HG02938 (cell line): ENCODE results near the gene TLK1.
"Not testable (repeated sequence)": the region's sequence is repeated elsewhere in the genome, so short reads cannot be mapped to it uniquely, and the experiment has no call there.

Source experiments
- ATAC-seq: cut with Tn5 transposase; IDR thresholded peaks from one replicate; pipeline ENCODE4 v1.9.1; 2021; ENCODE audit warnings: mild to moderate bottlenecking, moderate library complexity; ENCODE audit not compliant: unreplicated experiment

The TLK1 gene

DNA sequence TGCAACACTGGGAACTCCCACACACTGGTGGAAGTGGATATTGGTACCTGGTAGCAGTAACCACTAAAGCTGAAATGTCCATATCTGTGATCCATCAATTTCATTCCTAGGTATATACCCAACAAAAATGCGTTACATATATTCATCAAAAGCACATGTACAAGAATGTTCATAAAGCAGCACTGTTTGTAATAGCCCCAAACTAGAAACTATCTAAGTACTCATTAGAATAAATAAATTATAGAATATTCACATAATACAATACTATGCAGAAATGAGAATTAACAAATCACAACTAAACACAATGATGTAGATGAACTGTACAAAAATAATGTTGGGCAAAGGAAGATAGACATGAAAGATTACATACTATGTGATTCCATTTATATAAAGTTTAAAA, 11.1 kb upstream of the TLK1 start:
- ATAC-seq, result no peak

DNA sequence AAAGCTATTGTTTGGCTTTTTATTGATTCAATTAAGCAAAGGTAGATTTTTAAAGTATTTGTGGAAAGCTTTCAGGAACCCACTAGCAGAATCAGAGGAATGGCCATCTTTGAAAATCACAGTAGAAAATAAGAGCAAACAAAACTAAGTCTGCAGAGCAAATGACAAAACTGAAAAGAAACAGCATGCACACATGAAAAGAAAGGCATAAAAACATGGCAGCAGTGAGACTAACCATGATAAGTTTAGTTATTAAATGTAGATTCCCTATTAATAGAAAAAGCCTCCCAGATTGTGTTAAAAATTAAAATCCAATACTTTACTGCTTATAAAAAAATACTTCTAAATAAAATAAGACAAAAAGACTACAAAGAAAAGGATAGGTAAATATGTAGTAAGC, 9.1 kb upstream of the TLK1 start:
- ATAC-seq, result no peak

DNA sequence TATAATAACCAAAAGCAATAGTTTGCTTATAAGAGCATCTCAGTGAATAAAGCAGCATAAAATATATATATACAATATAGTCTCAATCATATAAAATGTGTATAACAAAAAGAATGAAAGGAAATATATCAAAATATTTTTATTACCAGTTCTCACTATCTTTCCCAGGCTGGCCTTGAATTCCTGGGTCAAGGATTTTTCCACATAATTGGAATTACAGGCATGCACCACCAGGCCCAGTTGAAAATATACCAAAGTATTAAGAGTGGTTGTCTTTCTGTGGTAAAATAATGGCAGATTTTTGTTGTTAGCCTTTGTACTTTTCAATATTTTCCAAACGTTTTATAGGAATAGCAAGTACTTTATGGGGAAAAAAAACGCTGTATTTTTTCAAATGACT, 8.6 kb upstream of the TLK1 start:
- no peak for ATAC-seq

DNA sequence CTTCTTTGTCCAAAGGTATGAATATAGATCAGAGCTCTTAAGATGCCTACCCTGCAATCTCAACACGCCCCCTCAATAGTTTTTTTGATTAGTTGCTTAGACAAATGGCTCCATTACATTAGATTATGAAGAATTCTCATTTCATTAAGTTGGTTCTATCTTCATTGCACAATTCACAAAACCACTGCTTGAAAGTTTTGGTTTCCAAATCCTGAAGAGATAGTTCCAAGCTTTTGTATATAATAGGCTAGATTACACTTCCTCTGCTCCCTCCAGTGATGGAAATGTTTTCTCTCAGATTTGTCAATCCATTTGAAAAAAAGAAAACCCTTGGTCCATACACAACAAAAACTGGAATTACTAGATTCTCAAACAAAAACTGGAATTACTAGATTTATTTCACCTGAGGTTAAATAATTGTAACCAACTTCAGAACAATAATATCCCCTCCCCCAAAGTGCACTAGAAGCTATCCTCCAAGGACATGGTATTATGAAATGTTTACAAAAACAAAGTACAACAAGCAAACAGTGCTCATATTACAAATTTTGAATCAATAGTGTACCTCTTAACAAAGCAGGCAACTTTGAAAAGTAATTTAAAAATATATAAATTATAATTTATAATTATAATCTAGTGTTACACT, 6.8 kb upstream of the TLK1 start:
- ATAC-seq, result no peak

DNA sequence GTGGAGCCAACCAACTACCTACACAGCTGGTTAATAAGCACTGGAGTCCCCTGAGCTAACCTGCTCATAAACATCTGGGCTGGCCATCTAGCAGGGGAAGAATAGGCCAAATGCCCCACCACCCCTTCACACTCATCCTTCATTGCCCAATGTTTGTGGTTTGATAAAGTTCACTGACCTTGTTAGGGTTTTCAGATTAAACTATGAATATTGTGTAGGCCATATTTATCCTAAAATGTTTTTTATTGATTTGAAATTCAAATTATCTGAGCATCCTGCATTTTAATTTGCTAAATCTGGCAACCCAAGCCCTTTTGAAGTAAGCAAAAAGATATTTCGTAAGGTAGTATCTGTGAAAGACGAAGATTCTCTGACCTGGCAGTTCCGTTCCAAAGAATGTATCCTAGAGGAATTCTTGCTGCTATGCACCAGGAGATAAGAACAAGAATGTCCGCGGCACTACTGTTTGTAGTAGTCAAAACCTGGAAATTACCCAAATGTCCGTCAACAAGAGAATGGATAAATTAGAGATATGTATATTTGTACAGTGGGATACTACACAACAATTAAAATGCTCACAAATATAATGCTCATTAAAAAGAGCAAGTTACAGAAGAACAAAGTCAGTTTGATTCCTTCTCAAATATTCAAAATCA, 5.8 kb upstream of the TLK1 start:
- ATAC-seq, result no peak

DNA sequence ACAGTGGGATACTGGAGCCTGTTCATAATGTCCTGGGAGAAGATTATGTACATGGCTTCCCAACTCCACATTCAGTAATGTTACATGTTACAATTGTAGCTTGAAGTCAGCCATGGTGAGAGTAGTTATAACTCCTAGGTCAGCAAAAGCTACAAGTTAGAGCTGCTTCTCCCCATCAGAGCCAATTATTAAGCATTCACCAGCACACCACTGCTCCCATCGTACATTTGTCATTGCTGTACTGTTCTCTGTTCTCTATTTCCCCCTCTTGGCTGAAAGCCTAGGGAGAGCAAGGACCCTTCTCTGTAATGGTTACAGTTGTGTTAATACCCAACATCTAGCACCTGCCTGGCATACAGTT, 5.3 kb upstream of the TLK1 start:
- no peak for ATAC-seq

DNA sequence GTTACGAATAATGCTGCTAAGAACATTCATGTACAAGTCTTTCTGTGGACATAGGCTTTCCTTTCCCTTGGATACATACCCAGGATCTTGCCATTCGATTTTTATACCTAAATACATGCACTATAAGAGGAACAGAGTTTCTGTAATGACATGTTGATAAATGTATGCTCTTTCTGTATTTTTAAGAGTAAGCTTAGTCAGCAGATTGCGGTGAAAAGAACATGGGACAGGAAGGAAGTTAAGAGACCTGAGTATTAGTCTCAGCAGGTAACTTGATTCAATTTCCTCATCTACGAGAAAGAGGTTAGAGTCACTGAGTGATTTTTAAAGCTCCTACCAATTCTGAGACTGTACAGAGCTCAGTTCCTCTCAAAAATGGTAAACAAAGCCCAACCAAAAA, 2.6 kb upstream of the TLK1 start:
- ATAC-seq, result no peak

DNA sequence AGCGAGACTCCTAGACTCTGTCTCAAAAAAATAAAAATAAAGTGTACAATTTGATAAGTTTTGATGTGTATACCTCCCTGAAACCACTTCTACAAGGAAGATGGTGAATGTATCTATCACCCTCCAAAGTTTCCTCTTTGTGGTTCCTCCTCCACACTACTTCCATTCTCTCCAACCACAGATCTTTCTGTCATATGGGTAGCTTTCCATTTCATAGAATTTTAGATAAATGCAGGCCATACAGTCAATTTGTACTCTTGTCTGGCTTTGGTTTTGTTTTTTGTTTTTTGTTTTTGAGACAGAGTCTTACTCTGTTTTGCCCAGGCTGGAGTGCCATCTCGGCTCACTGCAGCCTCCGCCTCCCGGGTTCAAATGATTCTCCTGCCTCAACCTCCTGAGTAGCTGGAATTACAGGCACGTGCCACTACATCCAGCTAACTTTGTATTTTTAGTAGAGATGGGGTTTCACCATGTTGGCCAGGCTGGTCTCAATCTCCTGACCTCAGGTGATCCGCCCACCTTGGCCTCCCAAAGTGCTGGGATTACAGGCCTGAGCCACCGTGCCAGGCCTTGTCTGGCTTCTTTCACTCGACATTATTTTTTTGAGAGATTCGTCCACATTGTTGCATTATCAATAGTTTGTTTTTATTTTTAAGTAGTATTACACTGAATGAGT, 2.0 kb upstream of the TLK1 start:
- not testable (repeated sequence) for ATAC-seq

DNA sequence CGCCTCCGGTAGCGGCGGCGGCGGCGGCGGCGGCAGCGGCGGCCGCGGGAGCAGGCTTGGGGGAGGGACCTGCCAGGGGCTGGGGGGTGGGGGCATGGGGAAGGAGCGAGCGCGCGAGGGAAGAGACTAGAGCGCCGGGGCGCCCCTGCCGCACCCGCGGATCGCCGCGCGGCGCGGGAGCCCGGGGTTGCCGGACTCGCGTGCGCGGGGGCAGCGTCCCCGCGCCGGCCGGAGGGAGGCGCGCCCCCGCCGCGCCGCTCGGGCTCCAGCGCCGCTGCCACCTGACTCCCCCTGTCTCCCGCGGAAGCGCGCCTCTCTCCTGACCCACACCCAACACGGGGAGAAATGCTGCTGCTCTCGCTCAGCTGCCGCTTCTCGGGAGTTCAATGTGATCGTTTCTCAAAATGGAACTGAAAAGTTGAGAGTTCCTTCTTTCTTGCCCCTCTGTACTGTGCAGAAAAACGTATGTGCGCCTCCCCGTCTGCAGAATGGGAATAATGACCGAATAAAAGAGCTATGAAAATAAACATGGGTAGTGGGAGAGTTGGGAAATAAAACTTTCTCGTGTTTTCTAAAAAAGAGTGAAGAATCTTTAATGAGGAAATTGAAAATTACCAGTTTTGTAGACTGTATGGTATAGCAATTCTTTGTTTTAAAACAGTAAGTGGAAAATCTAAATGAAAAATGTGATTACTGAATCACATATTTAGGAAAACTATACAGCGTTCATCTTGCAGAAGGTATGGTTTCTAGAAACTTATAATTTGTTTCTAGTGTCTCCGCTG, 455 bp upstream of the TLK1 start:
- peak; percentile 47 for ATAC-seq

DNA sequence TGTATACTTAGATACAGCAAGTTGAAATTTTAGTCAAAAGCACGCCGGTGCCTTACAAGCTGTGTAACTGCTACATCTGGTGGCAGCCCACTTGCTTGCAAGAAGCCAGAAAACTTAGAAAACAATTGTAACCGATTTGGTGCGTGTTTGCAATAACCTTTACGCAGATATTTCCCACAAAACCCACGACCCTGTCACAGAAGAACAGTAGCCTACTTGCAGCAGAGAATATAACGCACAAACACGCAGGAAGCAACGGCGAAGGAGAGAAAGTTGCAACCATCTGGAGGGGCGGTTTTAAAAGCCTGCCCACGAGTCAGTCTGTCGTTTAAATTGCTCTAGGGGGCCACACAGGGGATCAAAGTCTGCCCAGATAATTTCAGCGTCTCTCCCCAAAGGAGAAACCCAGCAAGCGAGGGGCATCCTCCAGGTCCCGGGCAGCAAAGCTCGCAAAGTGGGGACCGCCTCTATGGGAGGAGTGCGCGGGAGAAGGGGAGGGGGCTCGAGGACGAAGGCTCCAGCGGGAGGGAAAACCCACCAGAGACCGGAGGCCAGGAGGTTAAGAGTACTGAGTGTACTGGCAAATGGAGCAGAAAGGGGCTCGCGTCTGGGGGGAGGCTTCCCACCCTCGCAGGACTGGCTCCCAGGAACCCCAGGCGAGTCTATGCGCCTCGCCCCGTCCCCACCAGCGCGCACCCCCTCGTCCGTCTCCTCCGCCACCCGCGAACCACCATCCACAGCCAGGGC, 1.1 kb downstream of the TLK1 start:
- peak; percentile 15 for ATAC-seq

DNA sequence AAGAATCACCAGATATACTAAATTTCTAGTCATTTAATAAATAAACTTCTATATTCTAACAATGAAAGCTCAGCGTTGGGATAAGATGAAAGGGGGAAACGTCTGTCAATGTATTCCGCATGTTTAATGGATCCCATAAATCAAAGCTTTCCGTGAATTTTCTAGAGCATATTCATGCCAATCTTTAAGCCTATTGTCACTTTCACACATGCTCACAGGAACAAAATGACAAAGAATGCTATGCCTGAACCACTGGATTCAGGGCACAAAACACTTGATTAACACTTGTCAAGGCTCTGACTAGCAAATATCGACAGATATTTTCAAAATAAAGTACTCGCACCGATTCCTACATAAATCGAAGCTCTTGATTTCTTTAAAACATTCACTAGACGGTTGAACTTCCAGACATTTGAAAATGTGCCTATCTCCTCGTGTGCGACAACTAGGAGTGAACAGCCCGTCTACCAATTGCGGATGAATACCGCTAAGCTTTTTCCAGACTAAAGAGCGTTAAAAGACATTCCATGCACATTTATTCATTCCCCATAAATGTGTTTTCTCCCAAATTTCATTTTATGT, 1.8 kb downstream of the TLK1 start:
- no peak for ATAC-seq

DNA sequence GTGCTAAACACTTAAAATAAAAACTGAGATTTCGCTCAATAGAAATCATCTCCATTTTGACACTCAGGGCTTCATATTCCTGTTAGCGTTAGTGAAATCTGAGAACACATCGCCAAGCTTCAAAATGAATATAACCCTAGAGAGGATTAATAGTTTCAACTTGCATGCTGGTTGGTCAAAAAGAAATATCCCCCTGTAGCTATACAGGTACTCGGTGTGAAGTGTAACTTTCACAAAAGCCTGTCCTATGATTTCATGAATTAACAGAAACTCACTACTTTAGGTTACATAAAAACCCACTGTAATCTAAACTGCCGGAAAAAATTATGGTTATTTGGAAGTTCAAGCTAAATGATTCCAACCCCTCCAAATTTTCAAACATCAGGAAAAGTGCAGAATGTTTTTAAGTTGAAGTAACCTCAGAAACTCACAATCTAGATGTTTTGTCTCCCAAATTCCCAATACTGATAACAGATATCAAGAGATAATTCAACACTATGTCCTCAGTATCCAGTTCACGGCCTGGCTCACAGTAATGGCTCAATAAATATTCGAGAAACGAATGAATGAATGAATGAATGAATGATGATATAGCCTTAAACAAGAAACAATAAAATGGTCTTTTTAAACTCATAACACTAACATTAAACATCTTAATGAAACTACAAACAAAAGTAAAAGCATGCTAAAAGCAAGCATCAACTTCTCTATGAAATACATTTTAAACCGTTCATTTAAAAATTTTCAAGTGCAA, 2.5 kb downstream of the TLK1 start:
- no peak for ATAC-seq

DNA sequence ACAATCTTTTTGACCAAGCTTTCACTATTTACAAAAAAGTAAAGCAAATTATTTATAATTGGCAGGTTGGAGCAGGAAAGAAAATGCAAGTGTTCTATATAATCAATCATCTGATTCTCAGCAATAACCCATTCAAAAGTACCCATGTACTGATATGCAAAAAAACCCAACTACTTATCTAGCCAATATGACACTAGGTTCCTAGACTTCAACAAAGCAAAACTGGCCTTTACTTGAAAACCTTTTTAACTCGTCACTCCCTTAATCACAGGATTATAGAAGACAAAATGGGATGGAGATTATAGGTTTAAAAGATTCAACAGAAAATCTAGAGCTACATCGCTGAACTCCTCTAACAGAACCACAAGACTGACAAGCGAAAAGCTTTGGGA, 3.6 kb downstream of the TLK1 start:
- no peak for ATAC-seq

DNA sequence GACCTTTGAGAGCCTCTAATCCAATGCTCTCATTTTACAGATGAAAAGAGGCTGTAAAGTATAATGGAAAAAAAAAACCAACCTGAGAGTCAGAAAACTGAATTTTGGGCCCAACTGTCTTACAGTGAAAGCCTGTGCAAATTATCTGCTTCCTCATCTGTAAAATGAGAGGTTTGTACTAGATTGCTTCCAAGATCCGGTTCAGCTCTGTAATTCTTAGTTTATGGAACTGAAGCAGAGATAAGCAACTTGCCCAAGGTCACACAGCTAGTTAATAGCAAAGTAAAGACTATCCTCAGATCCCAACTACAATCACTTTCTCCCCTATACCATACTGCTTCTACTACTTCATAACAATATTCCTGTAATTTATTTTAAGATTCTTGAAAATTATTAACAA, 6.3 kb downstream of the TLK1 start:
- ATAC-seq, result no peak

DNA sequence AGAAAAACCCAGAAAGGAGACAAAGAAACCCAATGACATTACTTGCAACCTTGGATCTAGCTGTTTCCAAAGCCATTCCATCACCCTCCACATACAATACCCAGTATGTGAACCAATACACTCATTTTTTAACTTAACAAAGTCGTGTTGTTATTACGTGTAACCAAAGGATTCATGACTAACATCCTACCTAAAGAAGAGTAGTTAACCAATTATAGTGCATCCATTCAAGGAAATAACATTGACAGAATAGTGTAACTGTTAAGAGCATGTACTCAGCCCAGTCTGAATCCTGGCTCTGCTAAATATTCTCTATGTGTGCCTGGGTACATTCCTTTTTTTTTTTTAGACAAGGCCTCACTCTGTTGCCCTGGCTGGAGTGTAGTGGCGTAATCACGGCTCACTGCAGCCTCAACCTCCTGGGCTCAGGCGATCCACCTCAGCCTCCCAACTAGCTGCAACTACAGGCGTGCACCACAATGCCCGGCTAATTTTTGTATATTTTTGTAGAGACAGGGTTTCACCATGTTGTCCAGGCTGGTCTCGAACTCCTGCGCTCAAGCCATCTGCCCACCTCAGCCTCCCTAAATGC, 9.9 kb downstream of the TLK1 start:
- ATAC-seq, result no peak

DNA sequence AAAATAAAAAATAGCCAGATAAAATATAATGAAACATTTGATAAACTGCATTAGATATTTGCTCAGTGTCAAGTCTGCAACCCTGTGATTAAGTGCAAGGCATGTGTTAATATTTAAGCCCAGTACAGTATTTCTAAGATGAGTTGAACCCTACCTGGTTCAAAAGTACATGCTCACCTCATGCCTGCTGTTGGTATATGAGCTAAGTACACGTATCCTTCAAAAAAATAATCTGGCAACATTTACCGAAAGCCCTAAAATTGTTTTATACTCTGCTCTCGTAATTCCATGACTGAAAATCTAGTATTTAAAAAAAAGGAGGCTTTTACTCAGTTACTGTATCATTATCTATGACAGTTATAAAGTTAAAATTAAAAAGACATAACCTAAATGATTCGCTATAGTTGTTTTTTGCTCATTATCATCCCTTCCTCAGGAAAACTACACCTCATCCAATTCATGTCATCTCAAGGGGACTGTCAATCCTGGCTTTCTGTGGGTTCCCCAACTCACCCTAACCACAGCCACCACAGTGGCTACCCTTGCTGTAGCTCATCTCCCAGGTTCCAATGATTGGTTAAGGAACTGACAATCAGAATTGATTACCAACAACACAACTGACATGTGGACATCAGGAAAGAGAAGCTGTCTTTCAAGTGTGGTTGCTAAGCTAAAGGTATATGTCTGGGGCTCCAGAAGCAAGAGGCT, 10.6 kb downstream of the TLK1 start:
- ATAC-seq, result no peak

DNA sequence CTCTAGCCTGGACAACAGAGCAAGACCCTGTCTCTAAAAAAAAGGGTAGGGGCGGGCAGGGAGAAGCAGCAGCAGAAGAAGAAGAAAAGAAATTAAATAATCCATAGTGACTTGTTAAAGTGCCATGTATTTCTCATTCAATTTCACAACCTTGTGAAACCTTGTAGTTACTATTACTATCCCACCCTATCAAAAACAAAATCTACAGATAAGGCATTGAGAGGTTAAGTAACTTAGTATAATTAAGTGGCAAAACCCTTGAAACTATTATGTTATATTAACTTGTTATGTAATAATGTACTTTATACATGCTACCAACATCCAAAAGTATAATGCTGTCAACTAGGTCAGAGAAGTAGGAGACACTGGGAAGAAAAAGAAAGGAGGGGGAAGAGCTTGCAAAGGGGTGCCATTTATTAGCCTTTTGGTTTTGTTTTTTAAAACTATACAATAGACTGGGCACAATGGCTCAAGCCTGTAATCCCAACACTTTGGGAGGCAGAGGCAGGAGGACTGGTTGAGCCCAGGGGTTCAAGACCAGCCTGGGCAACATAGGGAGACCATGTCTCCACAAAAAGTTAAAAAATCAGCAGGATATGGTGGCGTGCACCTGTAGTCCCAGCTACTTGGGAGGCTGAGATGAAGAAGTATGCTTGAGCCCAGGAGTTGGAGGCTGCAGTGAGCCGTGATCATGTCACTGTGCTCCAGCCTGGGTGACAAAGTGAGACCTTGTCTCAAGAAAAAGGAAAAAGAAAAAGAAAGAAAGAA, 11.3 kb downstream of the TLK1 start:
- ATAC-seq, result no peak

DNA sequence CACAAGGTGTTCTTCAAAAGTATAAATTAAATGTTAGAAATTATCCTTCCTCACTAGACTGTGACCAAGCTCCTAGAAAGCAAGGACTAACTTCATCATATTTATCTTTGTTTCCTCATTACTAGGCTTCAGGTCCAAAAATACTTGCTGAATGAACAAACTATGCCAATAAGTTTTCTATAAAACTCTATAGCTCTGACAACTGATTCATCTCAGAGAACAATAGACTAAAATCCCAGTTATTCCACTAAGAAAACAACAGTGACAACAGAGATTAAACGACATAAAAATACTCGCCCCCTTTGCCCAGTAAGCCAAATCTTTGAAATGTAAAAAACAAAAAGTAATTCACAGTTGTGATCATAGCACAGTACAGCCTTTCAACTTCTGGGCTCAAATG, 13.6 kb downstream of the TLK1 start:
- ATAC-seq, result no peak
